Right lobe of liver (tissue), 4 donors: ENCODE data around the gene STXBP6.

Experiments
- POLR2A ChIP-seq: fragments of 450-650 bp; IDR thresholded peaks from one replicate; pipeline ENCODE4 v1.6.1; 2017; ENCODE audit warnings: antibody characterized with exemption, mild to moderate bottlenecking
- TF ChIP-seq, protein P1 (sequence below), 4 donors: fragments of 200-600 bp in 3 of 4; fragments of 450-650 bp in 1 of 4; IDR thresholded peaks; one replicate each; pipeline versions ENCODE4 v1.5.1 to v1.8.0; 2016 to 2022; ENCODE audit warnings: antibody characterized with exemption in 4 of 4, mild to moderate bottlenecking in 2 of 4
- donor health status: DM: no; HTN: no; CAD: no.
- donor health status: DM: no; HTN: no; CAD: no.
- donor health status: DM: no; HTN: yes; CAD: no.

GRCh38 chr14:24975393-24975792 is 74.6 kb downstream of the STXBP6 start:
- TF ChIP-seq, protein P1, sequence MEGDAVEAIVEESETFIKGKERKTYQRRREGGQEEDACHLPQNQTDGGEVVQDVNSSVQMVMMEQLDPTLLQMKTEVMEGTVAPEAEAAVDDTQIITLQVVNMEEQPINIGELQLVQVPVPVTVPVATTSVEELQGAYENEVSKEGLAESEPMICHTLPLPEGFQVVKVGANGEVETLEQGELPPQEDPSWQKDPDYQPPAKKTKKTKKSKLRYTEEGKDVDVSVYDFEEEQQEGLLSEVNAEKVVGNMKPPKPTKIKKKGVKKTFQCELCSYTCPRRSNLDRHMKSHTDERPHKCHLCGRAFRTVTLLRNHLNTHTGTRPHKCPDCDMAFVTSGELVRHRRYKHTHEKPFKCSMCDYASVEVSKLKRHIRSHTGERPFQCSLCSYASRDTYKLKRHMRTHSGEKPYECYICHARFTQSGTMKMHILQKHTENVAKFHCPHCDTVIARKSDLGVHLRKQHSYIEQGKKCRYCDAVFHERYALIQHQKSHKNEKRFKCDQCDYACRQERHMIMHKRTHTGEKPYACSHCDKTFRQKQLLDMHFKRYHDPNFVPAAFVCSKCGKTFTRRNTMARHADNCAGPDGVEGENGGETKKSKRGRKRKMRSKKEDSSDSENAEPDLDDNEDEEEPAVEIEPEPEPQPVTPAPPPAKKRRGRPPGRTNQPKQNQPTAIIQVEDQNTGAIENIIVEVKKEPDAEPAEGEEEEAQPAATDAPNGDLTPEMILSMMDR (IDR thresholded peaks at IDR 0.05): no peak
- TF ChIP-seq POLR2A: no peak
